Lower lobe of right lung (tissue), 2 donors: ENCODE measurements around the gene MFGE8. TPM values are rescaled to one million over a fixed set of nuclear protein-coding genes. Genes with fewer than 3 reads are reported as not detected.

Experiments used
- ATAC-seq, 2 donors: fragments of 200-7000 bp; cut with Tn5 transposase; one replicate each; pipeline ENCODE4 v1.9.1; 2020 to 2022; ENCODE audit warnings: mild to moderate bottlenecking in 2 of 2, moderate library complexity in 2 of 2
- DNase-seq: peaks from one replicate; pipeline ENCODE4 v3.0.0-alpha.2; 2020
- H3K27ac ChIP-seq: fragments of 200-600 bp; one replicate; pipeline ENCODE4 v1.8.0; 2022
- H3K27me3 ChIP-seq: fragments of 200-600 bp; one replicate; pipeline ENCODE4 v1.8.0; 2022; ENCODE audit warnings: low read depth
- H3K36me3 ChIP-seq: fragments of 200-600 bp; one replicate; pipeline ENCODE4 v1.8.0; 2022; ENCODE audit warnings: mild to moderate bottlenecking
- H3K4me1 ChIP-seq: fragments of 200-600 bp; one replicate; pipeline ENCODE4 v1.8.0; 2022
- H3K4me3 ChIP-seq: fragments of 200-600 bp; one replicate; pipeline ENCODE4 v1.8.0; 2022; ENCODE audit warnings: mild to moderate bottlenecking
- H3K9me3 ChIP-seq: fragments of 200-600 bp; one replicate; pipeline ENCODE4 v1.8.0; 2022
- CTCF ChIP-seq: fragments of 200-600 bp; IDR thresholded peaks from one replicate; pipeline ENCODE4 v1.8.0; 2022; ENCODE audit warnings: antibody characterized with exemption, mild to moderate bottlenecking
- intact Hi-C: fragments of 100-400 bp; cut with DNase I; formaldehyde crosslinking; loops from one replicate; pipeline ENCODE4 v1.11.0; 2022
- total RNA-seq: library from RNA; stranded (reverse); fragmentation: NEBNext Ultra II Directional; extraction: Animal tissue kit (Norgen Biotek cat#: 25700); gene quantifications from one replicate; pipeline ENCODE4 v1.2.1, GENCODE V29; 2021
- donor health status: DM: no; HTN: yes; CAD: no; lungs with severe emphysema.

The MFGE8 gene
- total RNA-seq, 1 donor from 2014 or later = 125 TPM

GRCh38 chr15:88873786-88874185 lies 39.4 kb downstream of the MFGE8 start:
- intact Hi-C loops = no loop called here
- ATAC-seq = no peak
- Histone ChIP-seq H3K9me3 (no peaks in the 10 kb centered on the region), H3K4me3 (no peak overlapping the region), H3K4me1 (no peaks in the 10 kb centered on the region), H3K36me3 (no peaks in the 10 kb centered on the region), H3K27me3 (no peaks in the 10 kb centered on the region), H3K27ac (no peak overlapping the region)
- TF ChIP-seq CTCF = no peak
- DNase-seq = no peak

- no peaks in the 10 kb centered on the region for H3K9me3 ChIP-seq
- H3K27ac ChIP-seq = no peak overlapping the region
- H3K4me1 ChIP-seq = no peaks in the 10 kb centered on the region
- intact Hi-C loops = no loop called here
- no peak for TF ChIP-seq CTCF
- H3K36me3 ChIP-seq = no peaks in the 10 kb centered on the region
- no peak for DNase-seq
- no peak for ATAC-seq
- H3K4me3 ChIP-seq = no peak overlapping the region
- H3K27me3 ChIP-seq = no peaks in the 10 kb centered on the region
These were observed 40.5 kb downstream of the MFGE8 start for GRCh38 chr15:88872706-88873105.

GRCh38 chr15:88872106-88872505 lies 41.1 kb downstream of the MFGE8 start:
- ATAC-seq (no peak), DNase-seq (no peak)
- TF ChIP-seq CTCF = no peak
- Histone ChIP-seq H3K4me3 (no peak overlapping the region), H3K27me3 (no peaks in the 10 kb centered on the region), H3K4me1 (no peaks in the 10 kb centered on the region), H3K9me3 (no peaks in the 10 kb centered on the region), H3K27ac (no peak overlapping the region), H3K36me3 (no peaks in the 10 kb centered on the region)
- intact Hi-C loops = no loop called here

- Histone ChIP-seq H3K9me3 (no peaks in the 10 kb centered on the region), H3K4me3 (no peak overlapping the region), H3K27me3 (no peaks in the 10 kb centered on the region), H3K36me3 (no peaks in the 10 kb centered on the region), H3K4me1 (no peaks in the 10 kb centered on the region), H3K27ac (no peak overlapping the region)
- TF ChIP-seq CTCF = no peak
- intact Hi-C loops = no loop called here
- no peak for ATAC-seq
- DNase-seq = no peak
These were observed 41.9 kb downstream of the MFGE8 start for GRCh38 chr15:88871313-88871712.

GRCh38 chr15:88866295-88866881 lies 46.8 kb downstream of the MFGE8 start:
- no peaks in the 10 kb centered on the region for H3K27me3 ChIP-seq
- no peaks in the 10 kb centered on the region for H3K4me1 ChIP-seq
- intact Hi-C loops = no loop called here
- H3K27ac ChIP-seq = no peak overlapping the region
- ATAC-seq (no peak), DNase-seq (no peak)
- TF ChIP-seq CTCF = no peak
- H3K9me3 ChIP-seq = no peaks in the 10 kb centered on the region
- no peak overlapping the region for H3K4me3 ChIP-seq
- no peaks in the 10 kb centered on the region for H3K36me3 ChIP-seq
